ENCODE data around the gene MLXIPL.
"Not testable (repeated sequence)": the region's sequence is repeated elsewhere in the genome, so short reads cannot be mapped to it uniquely, and the experiment has no call there.

The MLXIPL gene

GRCh38 chr7:73573791-73574190 is 50.5 kb downstream of the MLXIPL start:
- no peak for FAIRE-seq

- no peak for FAIRE-seq
These were observed 51.0 kb downstream of the MLXIPL start for GRCh38 chr7:73573276-73573675.

- no peak for FAIRE-seq
These were observed 51.5 kb downstream of the MLXIPL start for GRCh38 chr7:73572767-73573186.

GRCh38 chr7:73570977-73571376 is 53.3 kb downstream of the MLXIPL start:
- no peak for FAIRE-seq

- no peak for FAIRE-seq
These were observed 53.8 kb downstream of the MLXIPL start for GRCh38 chr7:73570521-73570920.

GRCh38 chr7:73569042-73569608 is 55.2 kb downstream of the MLXIPL start:
- no peak for FAIRE-seq

GRCh38 chr7:73567846-73568685 is 56.3 kb downstream of the MLXIPL start:
- no peak for FAIRE-seq

GRCh38 chr7:73567140-73567539 is 57.2 kb downstream of the MLXIPL start:
- no peak for FAIRE-seq

GRCh38 chr7:73566431-73566830 is 57.9 kb downstream of the MLXIPL start:
- not testable (repeated sequence) for FAIRE-seq

- no peak for FAIRE-seq
These were observed 58.5 kb downstream of the MLXIPL start for GRCh38 chr7:73565675-73566340.

- no peak for FAIRE-seq
These were observed 64.0 kb downstream of the MLXIPL start for GRCh38 chr7:73560109-73560835.

GRCh38 chr7:73557397-73558257 is 66.7 kb downstream of the MLXIPL start, which contains the start of gene BCL7B:
TSS of gene BCL7B (minus strand) at chr7:73557690. CDS start at chr7:73557578, 112 bp downstream.
- no peak for FAIRE-seq

GRCh38 chr7:73557108-73557396 is 67.3 kb downstream of the MLXIPL start:
- FAIRE-seq = no peak

- FAIRE-seq = no peak
These were observed 67.9 kb downstream of the MLXIPL start for GRCh38 chr7:73556208-73557107.

GRCh38 chr7:73555411-73555982 is 68.8 kb downstream of the MLXIPL start:
- FAIRE-seq = no peak

- not testable (repeated sequence) for FAIRE-seq
These were observed 74.2 kb downstream of the MLXIPL start for GRCh38 chr7:73550093-73550492.

GRCh38 chr7:73549176-73549575 is 75.1 kb downstream of the MLXIPL start:
- FAIRE-seq = no peak

- FAIRE-seq = no peak
These were observed 76.5 kb downstream of the MLXIPL start for GRCh38 chr7:73547841-73548240.

- FAIRE-seq = no peak
These were observed 79.6 kb downstream of the MLXIPL start for GRCh38 chr7:73544678-73545077.

Measured in islet of Langerhans (tissue), 1 donor.